Pancreas (tissue), 10 donors: ENCODE results near the gene ACBD4. TPM values are rescaled to one million over a fixed set of nuclear protein-coding genes. Genes with fewer than 3 reads are reported as not detected.

Source experiments
- ATAC-seq, 4 donors: fragments of 200-7000 bp; cut with Tn5 transposase; one replicate each; pipeline versions ENCODE4 v1.8.0 to v1.9.1; 2020; ENCODE audit warnings: mild to moderate bottlenecking in 4 of 4, moderate library complexity in 4 of 4
- DNase-seq, 6 donors: peaks; one replicate each; pipeline ENCODE4 v3.0.0-alpha.2; 2020
- FAIRE-seq: peaks from 2 replicates; lab custom pipeline; 2012; peaks lifted over from hg19 to GRCh38; lab: Jason Lieb, UNC
- H3K27ac ChIP-seq, 4 donors: fragments of 200-600 bp; sonication (generic); 1 replicate in 3 of 4; 2 replicates in 1 of 4; pipeline versions ENCODE4 v1.5.0 to v1.8.0; 2020
- H3K27me3 ChIP-seq, 4 donors: fragments of 200-600 bp; one replicate each; pipeline ENCODE4 v1.8.0; 2021
- H3K36me3 ChIP-seq, 3 donors: fragments of 200-600 bp; sonication (generic) in 1 of 3; one replicate each; pipeline versions ENCODE4 v1.5.0 to v1.8.0; 2020 to 2021
- H3K4me1 ChIP-seq, 3 donors: fragments of 200-600 bp; one replicate each; pipeline ENCODE4 v1.8.0; 2021
- H3K4me3 ChIP-seq, 4 donors: fragments of 200-600 bp; sonication (generic) in 2 of 4; one replicate each; pipeline versions ENCODE4 v1.5.0 to v1.8.0; 2020 to 2021
- H3K9me3 ChIP-seq, 4 donors: fragments of 200-600 bp; one replicate each; pipeline ENCODE4 v1.8.0; 2021
- CTCF ChIP-seq, 4 donors: fragments of 200-600 bp; sonication (generic) in 3 of 4; IDR thresholded peaks; one replicate each; pipeline versions ENCODE4 v1.5.0 to v1.8.0; 2021; ENCODE audit warnings: antibody characterized with exemption in 4 of 4
- WGBS, 2 donors: extraction: QIAGEN DNeasy Blood & Tissue Kit; methylation state at CpG; one replicate each; pipeline ENCODE4 v1.1.7; 2013; 5-methylcytosine and 5-hydroxymethylcytosine counted together
- intact Hi-C, 3 donors: fragments of 100-400 bp; cut with DNase I; formaldehyde crosslinking; loops; one replicate each; pipeline versions ENCODE4 v1.11.1 to v1.14.2; 2022
- polyA plus RNA-seq, 2 donors: library from polyadenylated mRNA; stranded (reverse); fragments of 200-250 nt; gene quantifications; one replicate each; pipeline ENCODE4 v1.2.3, GENCODE V29; 2013
- total RNA-seq, 6 donors: library from RNA; stranded (reverse); fragmentation: NEBNext Ultra II Directional in 4 of 6; extraction: Animal tissue kit (Norgen Biotek cat#: 25700) in 4 of 6; gene quantifications; one replicate each; pipeline versions ENCODE4 v1.2.1 to v1.2.4, GENCODE V29; 2021 to 2023
- donor health status: healthy with polysubstance abuse.
- donor health status: DM: no; HTN: no; CAD: no; lungs with moderate emphysema.
- donor health status: DM: no; HTN: no; CAD: no.
- donor health status: control.
- donor health status: control.
- donor health status: Bipolar disorder and iron deficiency.
- donor health status: DM: yes; HTN: yes; CAD: no.
- donor health status: DM: no; HTN: no; CAD: no.
- donor health status: DM: no; HTN: no; CAD: no.
- donor health status: DM: yes; HTN: yes; CAD: no.

The ACBD4 gene
- total and polyA plus RNA-seq, 8 donors, result 10.6 to 39.0 (median 13.8) TPM

- 92 to 95% methylated on average over 9 of the region's 9 CpGs for WGBS, 2 donors
- no peak for TF ChIP-seq CTCF (IDR thresholded peaks at IDR 0.05)
- Histone ChIP-seq H3K9me3 (no peaks in the 10 kb centered on the region), H3K27ac (no peak overlapping the region), H3K27me3 (no peaks in the 10 kb centered on the region), H3K36me3 (peaks cover 0 to 69% (median 54%) of the 10 kb centered on the region in 3 donors), H3K4me3 (no peak overlapping the region), H3K4me1 (no peaks in the 10 kb centered on the region)
- intact Hi-C loops, result no loop called here
- DNase-seq (no peak), ATAC-seq (no peak), FAIRE-seq (no peak)
These were observed 32.6 kb upstream of the ACBD4 start for GRCh38 chr17:45102856-45103255.

GRCh38 chr17:45103269-45103795, 32.2 kb upstream of the ACBD4 start:
- H3K27ac ChIP-seq, result no peak overlapping the region
- no peaks in the 10 kb centered on the region for H3K4me1 ChIP-seq
- DNase-seq (no peak), ATAC-seq (no peak), FAIRE-seq (no peak)
- no peaks in the 10 kb centered on the region for H3K9me3 ChIP-seq
- peaks cover 0 to 69% (median 49%) of the 10 kb centered on the region in 3 donors for H3K36me3 ChIP-seq
- 84 to 89% methylated on average over 9 of the region's 9 CpGs for WGBS, 2 donors
- intact Hi-C loops, result no loop called here
- TF ChIP-seq CTCF (IDR thresholded peaks at IDR 0.05), result no peak
- no peaks in the 10 kb centered on the region for H3K27me3 ChIP-seq
- H3K4me3 ChIP-seq, result no peak overlapping the region

- intact Hi-C loops, result no loop called here
- ATAC-seq, result no peak
- FAIRE-seq, result no peak
- Histone ChIP-seq H3K27ac (no peak overlapping the region), H3K4me3 (no peak overlapping the region), H3K4me1 (no peaks in the 10 kb centered on the region), H3K9me3 (no peaks in the 10 kb centered on the region), H3K27me3 (no peaks in the 10 kb centered on the region), H3K36me3 (peaks cover 0 to 72% (median 46%) of the 10 kb centered on the region in 3 donors)
- WGBS, 2 donors, result 91% methylated on average over 8 of the region's 8 CpGs
- no peak for TF ChIP-seq CTCF (IDR thresholded peaks at IDR 0.05)
- no peak for DNase-seq
These were observed 31.5 kb upstream of the ACBD4 start for GRCh38 chr17:45104029-45104428.

GRCh38 chr17:45104497-45104896, 31.0 kb upstream of the ACBD4 start:
- FAIRE-seq (no peak), ATAC-seq (no peak), DNase-seq (no peak)
- intact Hi-C loops, result no loop called here
- Histone ChIP-seq H3K9me3 (no peaks in the 10 kb centered on the region), H3K27me3 (no peaks in the 10 kb centered on the region), H3K27ac (no peak overlapping the region), H3K36me3 (peaks cover 0 to 72% (median 46%) of the 10 kb centered on the region in 3 donors), H3K4me3 (no peak overlapping the region), H3K4me1 (no peaks in the 10 kb centered on the region)
- TF ChIP-seq CTCF (IDR thresholded peaks at IDR 0.05), result no peak
- WGBS, 2 donors, result 89 to 96% methylated on average over 6 of the region's 6 CpGs

GRCh38 chr17:45104907-45105624, 30.4 kb upstream of the ACBD4 start:
- no peaks in the 10 kb centered on the region for H3K4me1 ChIP-seq
- H3K4me3 ChIP-seq, result no peak overlapping the region
- TF ChIP-seq CTCF (IDR thresholded peaks at IDR 0.05), result no peak
- DNase-seq, result no peak
- ATAC-seq, result no peak
- no peak overlapping the region for H3K27ac ChIP-seq
- H3K27me3 ChIP-seq, result no peaks in the 10 kb centered on the region
- intact Hi-C loops, result no loop called here
- WGBS, 2 donors, result 83 to 84% methylated on average over 17 of the region's 17 CpGs
- peaks cover 0 to 66% (median 40%) of the 10 kb centered on the region in 3 donors for H3K36me3 ChIP-seq
- FAIRE-seq, result no peak
- no peaks in the 10 kb centered on the region for H3K9me3 ChIP-seq
